Testis (tissue), 3 donors: ENCODE measurements around the gene EOGT. TPM values are rescaled to one million over a fixed set of nuclear protein-coding genes. Genes with fewer than 3 reads are reported as not detected.

Experiments used
- DNase-seq: peaks from one replicate; pipeline ENCODE4 v3.0.0-alpha.2; 2019
- H3K27ac ChIP-seq, 2 donors: fragments of 200-600 bp; sonication (generic); one replicate each; pipeline ENCODE4 v1.5.1; 2019
- H3K27me3 ChIP-seq: fragments of 200-600 bp; sonication (generic); one replicate; pipeline ENCODE4 v1.5.1; 2019
- H3K36me3 ChIP-seq: fragments of 200-600 bp; sonication (generic); one replicate; pipeline ENCODE4 v1.5.1; 2017; ENCODE audit warnings: low read depth; ENCODE audit errors: missing control alignments
- H3K4me1 ChIP-seq: fragments of 200-600 bp; sonication (generic); one replicate; pipeline ENCODE4 v1.5.1; 2019
- H3K4me3 ChIP-seq, 2 donors: fragments of 200-600 bp; sonication (generic); one replicate each; pipeline ENCODE4 v1.5.1; 2017 to 2019
- H3K9me3 ChIP-seq: fragments of 200-600 bp; sonication (generic); one replicate; pipeline ENCODE4 v1.5.1; 2017
- POLR2A ChIP-seq: fragments of 450-650 bp; IDR thresholded peaks from one replicate; pipeline ENCODE4 v1.6.1; 2017; ENCODE audit warnings: antibody characterized with exemption, mild to moderate bottlenecking, moderate library complexity
- WGBS, 2 donors: methylation state at CpG; one replicate each; pipeline ENCODE4 v1.1.5; 2018; 5-methylcytosine and 5-hydroxymethylcytosine counted together
- intact Hi-C: fragments of 100-400 bp; cut with DNase I; formaldehyde crosslinking; loops from one replicate; pipeline ENCODE4 v1.15.1; 2023; ENCODE audit warnings: low total_unique reads
- polyA plus RNA-seq: library from polyadenylated mRNA; stranded (reverse); fragments of 350-450 nt; fragmentation: Illumina TruSeq; extraction: RNeasy Lipid Tissue Mini Kit (QIAGEN cat#74804); gene quantifications from one replicate; pipeline ENCODE4 v1.2.3, GENCODE V29; 2014; ENCODE audit warnings: low read depth, low replicate concordance; ENCODE audit not compliant: insufficient read depth
- total RNA-seq, 2 donors: library from RNA; depleted of rRNA; stranded (reverse); fragments of >200 nt; gene quantifications; one replicate each; pipeline ENCODE4 v1.2.3, GENCODE V29; 2016
- TF ChIP-seq, protein P1 (sequence below), 3 experiments: fragments of 450-650 bp in 2 of 3; fragments of 200-600 bp in 1 of 3; sonication (generic) in 1 of 3; IDR thresholded peaks; one replicate each; pipeline ENCODE4 v1.5.1; 2016 to 2019; ENCODE audit warnings: antibody characterized with exemption in 3 of 3, mild to moderate bottlenecking in 2 of 3, moderate library complexity in 1 of 3

Gene EOGT
- total and polyA plus RNA-seq, 3 donors from 2014 or later, result 15.0 to 22.7 (median 16.6) TPM

DNA sequence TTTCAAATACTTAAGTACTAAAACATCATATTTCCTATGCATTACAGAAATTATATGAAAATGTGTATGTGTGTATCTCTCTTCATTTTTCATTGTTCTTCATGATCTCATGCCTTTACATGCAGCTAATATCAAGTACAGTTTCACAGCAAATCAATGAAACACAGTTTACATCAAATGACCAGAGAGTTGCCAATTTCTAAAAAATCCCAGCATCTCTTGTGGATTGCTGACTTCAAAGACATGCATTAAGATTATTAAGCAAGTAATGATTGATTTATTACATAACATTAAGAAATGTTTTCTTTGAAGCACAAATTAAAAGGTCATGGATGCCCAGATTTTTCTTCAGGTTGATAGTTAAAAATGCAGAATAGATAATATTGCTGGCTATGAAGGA lies 50.1 kb downstream of the EOGT start:
- TF ChIP-seq, protein P1, sequence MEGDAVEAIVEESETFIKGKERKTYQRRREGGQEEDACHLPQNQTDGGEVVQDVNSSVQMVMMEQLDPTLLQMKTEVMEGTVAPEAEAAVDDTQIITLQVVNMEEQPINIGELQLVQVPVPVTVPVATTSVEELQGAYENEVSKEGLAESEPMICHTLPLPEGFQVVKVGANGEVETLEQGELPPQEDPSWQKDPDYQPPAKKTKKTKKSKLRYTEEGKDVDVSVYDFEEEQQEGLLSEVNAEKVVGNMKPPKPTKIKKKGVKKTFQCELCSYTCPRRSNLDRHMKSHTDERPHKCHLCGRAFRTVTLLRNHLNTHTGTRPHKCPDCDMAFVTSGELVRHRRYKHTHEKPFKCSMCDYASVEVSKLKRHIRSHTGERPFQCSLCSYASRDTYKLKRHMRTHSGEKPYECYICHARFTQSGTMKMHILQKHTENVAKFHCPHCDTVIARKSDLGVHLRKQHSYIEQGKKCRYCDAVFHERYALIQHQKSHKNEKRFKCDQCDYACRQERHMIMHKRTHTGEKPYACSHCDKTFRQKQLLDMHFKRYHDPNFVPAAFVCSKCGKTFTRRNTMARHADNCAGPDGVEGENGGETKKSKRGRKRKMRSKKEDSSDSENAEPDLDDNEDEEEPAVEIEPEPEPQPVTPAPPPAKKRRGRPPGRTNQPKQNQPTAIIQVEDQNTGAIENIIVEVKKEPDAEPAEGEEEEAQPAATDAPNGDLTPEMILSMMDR (IDR thresholded peaks at IDR 0.05), result no peak
- TF ChIP-seq POLR2A, result no peak
- Histone ChIP-seq H3K4me1 (no peaks in the 10 kb centered on the region), H3K36me3 (no peaks in the 10 kb centered on the region)

DNA sequence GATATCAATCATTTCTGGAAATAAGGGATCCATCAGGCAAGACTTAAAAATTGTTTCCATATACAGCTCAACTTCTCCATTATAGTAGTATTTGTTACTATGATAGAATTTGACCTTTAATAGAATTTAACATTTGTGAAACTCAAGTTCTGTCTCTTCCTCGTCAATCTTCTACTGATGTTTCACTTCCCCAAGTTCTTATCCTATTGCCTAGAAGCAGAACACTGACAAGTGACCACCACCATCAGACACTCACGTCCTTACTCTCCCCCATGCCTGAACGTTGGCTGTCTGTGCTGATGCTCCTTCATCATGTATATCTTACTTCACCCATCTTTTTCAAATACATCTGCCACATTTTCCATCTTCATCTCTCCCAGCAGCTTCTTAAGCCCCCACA lies 54.6 kb downstream of the EOGT start:
- Histone ChIP-seq H3K9me3 (no peaks in the 10 kb centered on the region), H3K27ac (no peak overlapping the region), H3K36me3 (no peaks in the 10 kb centered on the region), H3K27me3 (no peaks in the 10 kb centered on the region), H3K4me1 (no peaks in the 10 kb centered on the region), H3K4me3 (no peak overlapping the region)
- intact Hi-C loops, result no loop called here
- 46 to 62% methylated on average over 3 of the region's 3 CpGs for WGBS, 2 donors
- TF ChIP-seq, protein P1 (IDR thresholded peaks at IDR 0.05), result no peak
- TF ChIP-seq POLR2A, result no peak
- DNase-seq, result no peak

More for the DNA sequence above, 50.1 kb downstream of the EOGT start:
- Histone ChIP-seq H3K27me3 (no peaks in the 10 kb centered on the region), H3K4me3 (no peak overlapping the region), H3K9me3 (no peaks in the 10 kb centered on the region), H3K27ac (no peak overlapping the region)
- DNase-seq, result no peak
- intact Hi-C loops, result no loop called here

DNA sequence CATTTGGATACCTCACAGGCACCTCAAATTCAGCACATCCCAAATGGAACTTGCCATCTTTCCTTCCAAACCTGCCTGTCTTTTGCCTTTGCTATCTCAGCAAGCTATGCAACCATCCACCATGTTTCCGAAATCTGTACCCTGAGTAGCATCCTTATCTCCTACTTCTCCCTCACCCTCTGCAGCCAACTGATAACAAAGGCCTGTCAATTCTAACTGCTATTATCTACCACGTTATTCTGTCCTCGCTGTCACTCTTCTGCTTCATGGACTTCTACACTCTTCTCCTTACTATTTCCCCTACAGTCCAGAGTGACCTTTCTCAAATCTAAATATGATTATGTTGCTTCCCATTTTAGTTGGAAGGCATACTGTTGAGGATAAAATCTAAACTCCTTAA lies 55.6 kb downstream of the EOGT start:
- DNase-seq, result no peak
- Histone ChIP-seq H3K4me3 (no peak overlapping the region), H3K27me3 (no peaks in the 10 kb centered on the region), H3K4me1 (no peaks in the 10 kb centered on the region), H3K36me3 (no peaks in the 10 kb centered on the region), H3K9me3 (no peaks in the 10 kb centered on the region), H3K27ac (no peak overlapping the region)
- intact Hi-C loops, result no loop called here
- 79 to 84% methylated on average over 3 of the region's 3 CpGs for WGBS, 2 donors
- no peak for TF ChIP-seq POLR2A
- TF ChIP-seq, protein P1 (IDR thresholded peaks at IDR 0.05), result no peak

DNA sequence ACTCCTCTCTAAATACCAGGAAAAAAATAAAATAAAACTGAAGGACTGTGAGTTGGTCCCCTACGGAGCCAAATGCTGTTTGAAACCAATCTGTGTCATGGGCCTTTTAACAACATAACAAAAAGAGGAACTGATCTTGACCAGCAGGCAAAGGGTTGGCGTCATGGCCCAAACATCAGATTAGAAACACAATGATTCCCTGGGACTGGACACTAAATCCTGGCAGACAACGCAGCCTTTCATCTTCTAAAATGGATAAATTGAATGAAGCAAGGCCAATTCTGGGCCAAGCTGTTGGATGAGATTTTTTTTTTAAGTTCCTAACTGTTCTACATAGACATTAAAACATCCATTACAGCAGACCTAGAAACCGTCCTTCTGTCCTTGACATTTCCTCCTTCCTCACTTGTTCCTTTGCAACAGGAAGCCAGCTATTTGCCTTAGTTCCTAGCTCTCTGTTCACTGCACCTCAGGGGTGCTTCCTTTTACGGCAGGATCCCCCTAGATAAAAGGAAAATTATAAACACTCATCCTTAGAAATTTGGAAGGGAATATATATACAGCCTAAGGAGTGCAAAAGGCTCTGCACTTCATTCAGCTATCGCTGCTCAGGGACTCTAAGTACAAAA lies 59.6 kb downstream of the EOGT start:
- Histone ChIP-seq H3K27me3 (no peaks in the 10 kb centered on the region), H3K4me1 (no peaks in the 10 kb centered on the region), H3K4me3 (no peak overlapping the region), H3K9me3 (no peaks in the 10 kb centered on the region), H3K36me3 (no peaks in the 10 kb centered on the region), H3K27ac (no peak overlapping the region)
- 41 to 45% methylated on average over 6 of the region's 6 CpGs for WGBS, 2 donors
- TF ChIP-seq, protein P1 (IDR thresholded peaks at IDR 0.05), result no peak
- intact Hi-C loops, result no loop called here
- DNase-seq, result no peak

DNA sequence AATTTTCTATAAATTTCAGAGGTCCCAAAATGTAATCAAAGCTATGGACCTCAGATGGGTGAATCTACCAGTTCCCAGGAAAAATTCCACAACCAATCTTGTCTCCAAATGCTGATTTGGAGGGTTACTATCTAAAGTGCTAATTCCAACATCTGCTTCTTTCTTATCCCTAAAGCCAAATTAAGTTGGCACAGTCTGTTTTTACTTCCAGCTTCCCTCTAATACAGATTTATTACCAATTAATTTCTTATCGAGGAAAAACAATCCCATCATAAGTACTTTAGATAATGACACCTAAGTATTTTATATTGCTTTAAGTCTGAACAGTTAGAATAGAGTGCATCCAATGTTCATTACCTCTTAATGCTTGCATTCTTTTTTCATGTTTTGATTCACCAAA lies 68.3 kb downstream of the EOGT start:
- DNase-seq, result no peak
- no peak overlapping the region for H3K27ac ChIP-seq
- intact Hi-C loops, result no loop called here
- no peak overlapping the region for H3K4me3 ChIP-seq
- H3K27me3 ChIP-seq, result no peaks in the 10 kb centered on the region
- no peaks in the 10 kb centered on the region for H3K36me3 ChIP-seq
- TF ChIP-seq, protein P1 (IDR thresholded peaks at IDR 0.05), result no peak
- TF ChIP-seq POLR2A, result no peak
- no peaks in the 10 kb centered on the region for H3K9me3 ChIP-seq
- 41 to 44% methylated on average over 1 of the region's 1 CpG for WGBS, 2 donors
- no peaks in the 10 kb centered on the region for H3K4me1 ChIP-seq
